ENCODE results near the gene ITGA3.

DNA sequence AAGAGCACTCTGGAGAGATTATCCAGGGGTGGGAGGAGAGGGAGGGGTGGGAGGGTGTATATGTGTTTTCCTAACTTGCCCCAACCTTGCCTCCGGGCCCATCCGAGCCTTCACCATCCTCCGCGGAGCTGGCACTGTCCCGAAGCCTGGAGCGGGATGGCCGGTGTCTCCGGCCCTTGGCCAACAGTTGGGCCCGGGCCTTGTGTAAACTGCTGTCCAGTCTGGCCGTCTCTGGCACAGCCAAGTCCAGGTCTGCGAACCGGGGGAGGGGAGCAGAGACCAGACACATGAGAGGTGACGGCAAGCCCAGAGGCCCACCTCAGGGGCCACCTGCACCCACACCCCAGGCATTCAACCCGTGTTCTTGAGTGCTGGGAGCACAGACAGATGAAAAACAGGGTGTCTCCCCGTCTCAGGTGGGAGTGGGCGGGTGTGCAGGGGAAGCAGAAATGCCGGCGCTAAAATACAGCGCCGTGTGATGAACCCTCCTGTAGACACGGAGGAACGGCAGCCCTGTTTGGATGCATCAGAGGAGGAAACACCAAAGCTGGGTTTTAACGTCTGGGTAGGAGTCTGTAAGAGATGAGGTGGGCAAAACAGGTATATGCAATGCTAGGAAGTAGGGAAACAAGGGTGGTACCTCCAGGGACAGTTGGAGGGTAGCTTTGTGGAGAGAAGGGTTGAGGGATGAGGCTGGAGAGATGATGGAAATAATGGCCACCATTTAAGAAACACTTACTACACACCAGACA, 62.3 kb downstream of the ITGA3 start:
- TF ChIP-seq, protein P1, sequence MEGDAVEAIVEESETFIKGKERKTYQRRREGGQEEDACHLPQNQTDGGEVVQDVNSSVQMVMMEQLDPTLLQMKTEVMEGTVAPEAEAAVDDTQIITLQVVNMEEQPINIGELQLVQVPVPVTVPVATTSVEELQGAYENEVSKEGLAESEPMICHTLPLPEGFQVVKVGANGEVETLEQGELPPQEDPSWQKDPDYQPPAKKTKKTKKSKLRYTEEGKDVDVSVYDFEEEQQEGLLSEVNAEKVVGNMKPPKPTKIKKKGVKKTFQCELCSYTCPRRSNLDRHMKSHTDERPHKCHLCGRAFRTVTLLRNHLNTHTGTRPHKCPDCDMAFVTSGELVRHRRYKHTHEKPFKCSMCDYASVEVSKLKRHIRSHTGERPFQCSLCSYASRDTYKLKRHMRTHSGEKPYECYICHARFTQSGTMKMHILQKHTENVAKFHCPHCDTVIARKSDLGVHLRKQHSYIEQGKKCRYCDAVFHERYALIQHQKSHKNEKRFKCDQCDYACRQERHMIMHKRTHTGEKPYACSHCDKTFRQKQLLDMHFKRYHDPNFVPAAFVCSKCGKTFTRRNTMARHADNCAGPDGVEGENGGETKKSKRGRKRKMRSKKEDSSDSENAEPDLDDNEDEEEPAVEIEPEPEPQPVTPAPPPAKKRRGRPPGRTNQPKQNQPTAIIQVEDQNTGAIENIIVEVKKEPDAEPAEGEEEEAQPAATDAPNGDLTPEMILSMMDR (IDR thresholded peaks at IDR 0.05; ENCODE audit: borderline replicate concordance, extremely low read depth, low read length, poor library complexity, severe bottlenecking), result no peak
- TF ChIP-seq EZH2 (IDR thresholded peaks at IDR 0.05; ENCODE audit: borderline replicate concordance, low read depth, low read length, severe bottlenecking), result no peak

All from DND-41 (cell line).